HG02943 (cell line): ENCODE data around the gene DYNC1H1.

Experiments used
- ATAC-seq: cut with Tn5 transposase; IDR thresholded peaks from one replicate; pipeline ENCODE4 v1.9.1; 2021; ENCODE audit warnings: mild to moderate bottlenecking, low read depth, moderate library complexity; ENCODE audit not compliant: unreplicated experiment

Gene DYNC1H1

DNA sequence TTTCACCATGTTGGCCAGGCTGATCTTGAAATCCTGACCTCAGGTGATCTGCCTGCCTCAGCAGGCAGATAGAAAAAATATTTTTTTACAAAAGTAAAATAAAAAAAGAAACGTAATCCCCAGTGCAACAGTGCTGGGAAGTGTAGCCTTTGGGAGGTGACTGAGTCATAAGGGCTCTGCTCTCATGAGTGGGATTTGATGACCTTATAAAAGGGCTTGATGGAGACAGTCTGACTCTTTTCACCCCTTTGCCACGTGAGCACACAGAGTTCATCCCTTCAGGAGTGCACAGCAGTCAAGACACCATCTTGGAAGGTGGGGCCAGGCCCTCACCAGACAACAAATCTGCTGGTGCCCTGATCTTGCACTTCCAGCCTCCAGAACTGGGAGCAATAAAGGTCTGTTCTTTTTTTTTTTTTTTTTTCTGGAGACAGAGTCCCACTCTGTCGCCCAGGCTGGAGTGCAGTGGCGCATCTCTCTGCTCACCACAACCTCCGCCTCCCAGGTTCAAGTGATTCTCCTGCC lies 24.7 kb upstream of the DYNC1H1 start:
- ATAC-seq: no peak

- no peak for ATAC-seq
Observed at GRCh38 chr14:101944451-101944850, 19.9 kb upstream of the DYNC1H1 start.

DNA sequence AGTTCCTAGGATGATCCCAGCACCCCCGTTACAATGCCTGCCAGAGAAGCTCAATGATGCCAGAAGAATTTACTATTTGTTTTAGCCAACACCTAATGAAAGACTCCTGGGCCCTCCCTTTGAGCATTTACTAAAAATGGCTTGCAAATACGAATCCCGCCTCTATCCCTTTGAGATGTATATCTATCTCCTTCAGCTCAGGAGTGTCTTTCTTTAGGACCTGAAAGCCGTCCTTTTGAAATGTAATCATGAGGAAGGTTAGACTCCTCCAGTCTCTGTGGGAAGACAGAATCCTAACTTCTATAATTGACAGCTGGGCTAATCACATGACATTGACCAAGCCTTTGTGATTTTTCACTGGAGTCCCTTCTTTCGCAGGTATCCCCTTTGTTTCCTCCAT lies 19.2 kb upstream of the DYNC1H1 start:
- ATAC-seq: no peak

DNA sequence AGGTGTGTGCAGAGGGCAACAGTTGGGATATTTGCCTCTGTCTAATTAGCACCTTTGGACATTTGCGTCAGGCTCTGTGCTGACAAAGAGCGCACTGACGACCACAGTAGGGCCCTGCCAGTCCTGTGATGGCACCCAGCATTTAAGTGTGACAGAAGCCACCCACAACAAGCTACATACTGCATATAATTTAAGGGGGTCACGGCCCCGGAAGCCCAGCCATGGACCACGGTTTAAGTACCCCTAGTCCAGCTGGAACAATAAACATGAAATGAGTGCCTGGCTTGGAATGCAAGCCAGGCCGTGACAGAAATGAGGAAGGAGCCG lies 16.8 kb upstream of the DYNC1H1 start:
- peak; percentile 6 for ATAC-seq

- ATAC-seq: peak; percentile 98
Observed at GRCh38 chr14:101947904-101948665, 16.3 kb upstream of the DYNC1H1 start.

DNA sequence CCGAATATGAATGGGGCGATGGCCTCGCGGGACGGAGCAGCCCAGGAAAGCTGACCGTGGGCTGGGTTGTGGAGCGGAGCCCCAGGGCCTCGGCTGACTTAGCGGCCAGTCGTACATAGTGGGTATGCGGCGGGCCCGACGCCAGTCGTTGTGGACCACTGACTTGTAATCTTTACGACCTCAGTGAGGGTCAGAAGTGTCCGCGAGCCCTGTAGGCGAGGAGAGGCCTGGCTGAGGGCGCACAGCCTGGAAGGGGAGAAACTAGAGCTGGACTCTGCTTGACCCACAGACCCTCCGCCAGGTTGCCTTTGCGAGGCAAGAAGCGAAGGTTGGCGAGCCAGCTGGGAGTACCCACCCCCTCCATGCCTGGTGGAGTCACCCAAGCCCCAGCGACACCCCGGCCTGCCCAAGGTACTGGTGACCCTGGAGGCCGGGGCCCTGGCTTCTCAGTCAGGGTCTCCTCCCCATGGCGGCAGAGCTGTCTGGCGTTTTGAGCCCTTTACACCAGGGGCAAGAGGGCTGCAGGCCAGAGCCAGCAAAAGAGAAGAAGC lies 15.6 kb upstream of the DYNC1H1 start:
- no peak for ATAC-seq

DNA sequence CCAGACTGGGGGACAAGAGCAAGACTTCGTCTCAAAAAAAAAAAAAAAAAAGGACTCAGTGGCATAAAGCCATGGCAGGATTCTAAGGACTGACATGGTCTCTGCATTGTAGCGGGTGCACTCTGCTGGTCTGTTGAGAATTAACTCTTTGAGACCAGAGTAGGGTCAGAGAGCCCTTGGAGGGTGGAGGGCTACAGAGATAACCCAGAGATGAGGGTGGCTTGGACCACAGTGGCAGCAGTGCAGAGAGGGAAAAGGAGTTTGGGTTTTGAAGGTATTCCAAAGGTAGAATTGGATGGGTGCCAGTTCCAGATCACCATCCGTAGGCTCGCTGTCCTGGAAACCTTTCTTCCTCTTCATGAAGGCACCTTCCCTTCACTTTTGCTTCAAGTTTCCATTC lies 14.3 kb upstream of the DYNC1H1 start:
- ATAC-seq: no peak

GRCh38 chr14:101950516-101951215 lies 13.7 kb upstream of the DYNC1H1 start:
- no peak for ATAC-seq

DNA sequence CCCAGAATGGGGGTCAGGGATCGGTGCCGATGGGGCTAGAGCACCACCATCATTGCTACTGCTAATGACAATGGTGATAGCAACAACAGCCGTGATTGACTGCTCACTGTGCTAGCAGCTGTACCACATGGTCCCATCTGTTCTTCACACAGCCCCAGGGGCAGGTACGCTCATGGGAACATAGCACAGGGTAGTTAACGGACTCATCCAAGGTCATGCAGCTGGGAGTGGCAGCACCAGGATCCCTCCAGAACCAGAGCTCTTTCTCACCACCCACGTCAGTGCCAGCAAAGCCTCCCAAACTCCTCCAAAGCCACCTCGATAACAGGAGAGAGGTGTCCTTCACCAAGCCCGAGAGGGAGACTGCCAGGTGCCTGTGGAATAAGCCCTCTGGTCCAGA lies 11.2 kb upstream of the DYNC1H1 start:
- no peak for ATAC-seq

DNA sequence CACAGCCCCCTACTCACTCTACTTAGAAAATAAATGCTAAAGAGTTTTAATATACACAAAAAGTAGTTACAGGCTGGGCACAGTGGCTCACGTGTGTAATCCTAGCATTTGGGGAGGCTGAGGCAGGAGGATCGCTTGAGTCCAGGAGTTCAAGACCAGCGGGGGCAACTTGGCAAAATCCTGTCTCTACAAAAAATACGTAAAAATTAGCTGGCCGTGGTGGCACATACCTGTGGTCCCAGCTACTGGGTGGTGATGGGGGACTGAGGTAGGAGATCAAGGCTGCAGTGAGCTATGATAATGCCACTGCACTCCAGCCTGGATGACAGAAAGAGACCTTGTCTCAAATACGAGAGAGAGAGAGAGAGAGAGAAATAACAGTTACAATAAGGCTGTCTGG lies 9.9 kb upstream of the DYNC1H1 start:
- no peak for ATAC-seq

DNA sequence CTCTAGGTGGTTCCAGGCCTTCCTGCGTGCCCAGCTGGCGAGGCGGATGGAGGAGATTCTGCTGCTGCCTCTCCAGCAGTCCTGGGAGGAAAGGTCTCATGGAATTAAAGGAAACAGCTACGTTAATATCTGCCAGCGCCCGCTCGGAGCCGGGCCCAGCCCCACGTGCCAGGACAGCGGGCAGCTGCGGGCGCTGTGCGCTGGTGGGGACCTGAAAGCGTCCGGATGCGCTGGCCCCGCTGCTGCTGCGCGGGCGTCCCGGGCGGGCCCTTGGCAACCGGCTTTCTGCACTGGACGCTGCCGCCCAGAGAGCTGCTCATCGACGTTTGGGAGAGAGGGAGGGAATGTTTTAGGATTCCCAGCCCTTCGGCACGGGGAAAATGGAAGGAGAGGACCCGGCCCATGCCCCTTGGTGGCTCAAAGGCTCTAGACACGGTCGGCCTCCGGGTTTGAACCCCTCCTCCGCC lies 8.6 kb upstream of the DYNC1H1 start:
- no peak for ATAC-seq

GRCh38 chr14:101956179-101956885 lies 8.0 kb upstream of the DYNC1H1 start:
- no peak for ATAC-seq

DNA sequence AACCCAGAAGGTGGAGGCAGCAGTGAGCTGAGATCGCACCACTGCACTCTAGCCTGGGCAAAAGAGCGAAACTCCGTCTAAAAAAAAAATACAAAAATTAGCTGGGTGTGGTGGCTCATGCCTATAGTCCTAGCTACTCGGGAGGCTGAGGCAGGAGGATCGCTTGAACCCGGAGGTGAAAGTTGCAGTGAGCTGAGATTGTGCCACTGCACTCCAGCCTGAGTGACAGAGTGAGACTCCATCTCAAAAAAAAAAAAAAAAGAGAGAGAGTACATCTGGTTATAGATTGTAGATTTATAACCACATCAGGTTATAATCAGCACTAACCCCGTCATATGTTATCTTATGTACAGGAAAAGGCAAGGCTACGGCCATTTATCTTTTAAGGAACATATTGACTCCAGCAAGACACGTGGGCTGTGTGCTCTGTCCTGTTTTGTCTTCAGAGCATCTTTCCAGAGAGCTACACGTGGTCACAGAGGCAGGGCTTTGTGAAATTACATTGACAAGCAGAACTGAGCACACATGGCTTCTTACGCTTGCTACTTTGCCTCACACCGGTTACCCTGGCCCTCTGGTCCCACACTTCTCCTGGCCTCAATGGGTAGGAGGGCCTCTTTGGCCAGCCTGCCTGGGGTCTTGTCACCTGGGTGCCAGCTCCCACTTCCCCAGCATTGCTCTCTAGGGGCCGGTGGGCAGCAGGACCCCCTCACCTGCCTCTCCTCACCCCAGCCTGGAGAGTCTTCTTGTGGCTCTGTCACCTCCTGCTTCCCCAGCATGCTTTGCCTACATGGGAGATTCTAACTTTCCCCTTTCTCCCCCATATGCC lies 6.8 kb upstream of the DYNC1H1 start:
- no peak for ATAC-seq

DNA sequence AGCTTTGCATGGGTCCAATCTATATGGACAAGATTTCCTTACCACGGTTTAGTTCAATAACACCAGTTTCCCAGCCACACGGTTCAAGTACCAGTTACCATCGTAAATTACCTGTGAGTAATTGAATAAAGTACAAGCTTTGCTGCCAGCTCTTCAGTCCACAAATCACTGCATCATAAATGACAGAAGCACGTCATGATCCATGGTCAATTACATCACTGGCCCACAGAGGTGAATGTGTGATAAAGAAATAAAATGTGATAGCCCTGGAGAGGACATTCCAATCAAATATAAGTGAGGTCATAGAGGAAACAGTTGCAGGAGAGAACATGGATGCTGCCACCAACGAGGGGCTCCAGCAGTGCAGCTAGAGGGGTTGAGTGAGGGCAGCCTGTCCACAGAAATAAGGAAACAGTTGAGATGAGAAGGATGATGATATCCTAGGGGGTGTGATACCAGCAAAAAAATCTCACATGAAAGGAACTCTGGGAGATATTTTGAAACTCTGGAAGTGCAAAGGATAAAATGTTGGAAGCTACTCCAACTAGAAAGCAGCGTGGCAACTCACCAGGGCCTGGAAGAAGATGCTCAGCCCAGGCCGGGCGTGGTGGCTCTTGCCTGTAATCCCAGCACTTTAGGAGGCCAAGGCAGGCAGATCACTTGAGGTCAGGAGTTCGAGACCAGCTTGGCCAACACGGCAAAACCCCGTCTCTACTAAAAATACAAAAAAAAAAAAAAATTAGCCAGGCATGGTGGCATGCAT lies 5.8 kb upstream of the DYNC1H1 start:
- no peak for ATAC-seq

DNA sequence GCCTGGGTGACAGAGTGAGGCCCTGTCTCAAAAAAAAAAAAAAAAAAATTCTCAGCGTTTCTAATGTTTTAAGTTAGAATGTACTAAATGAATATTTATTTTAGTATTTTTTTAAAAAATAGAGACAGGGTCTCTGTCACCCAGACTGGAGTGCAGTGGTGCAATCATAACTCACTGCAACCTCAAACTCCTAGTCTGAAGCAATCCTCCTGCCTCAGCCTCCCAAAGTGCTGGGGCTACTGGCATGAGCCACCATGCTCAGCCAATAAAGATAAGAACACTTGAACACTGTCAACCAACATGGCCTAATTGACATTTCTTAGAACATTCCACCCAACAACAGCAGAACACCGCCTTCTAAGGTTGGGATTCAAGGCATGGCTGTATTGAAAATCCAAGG lies 5.1 kb upstream of the DYNC1H1 start:
- no peak for ATAC-seq

DNA sequence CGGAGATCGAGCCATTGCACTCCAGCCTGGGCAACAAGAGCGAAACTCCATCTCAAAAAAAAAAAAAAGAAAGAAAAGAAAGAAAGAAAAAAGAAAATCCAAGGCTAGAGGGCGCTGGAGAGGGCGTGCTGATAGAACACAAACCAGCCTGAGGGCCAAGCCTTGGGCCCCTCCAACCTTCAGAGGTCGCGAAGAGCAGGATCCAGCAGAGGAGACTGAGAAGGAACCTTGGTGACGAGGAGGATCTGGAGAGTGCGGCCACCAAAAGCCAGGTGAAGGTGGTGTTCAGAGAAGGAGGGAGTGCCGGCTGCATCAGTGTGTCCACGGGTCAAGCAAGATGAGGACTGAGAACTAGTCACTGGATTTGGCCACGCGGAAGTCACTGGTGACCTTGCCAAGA lies 4.1 kb upstream of the DYNC1H1 start:
- no peak for ATAC-seq

GRCh38 chr14:101961011-101961721 lies 3.2 kb upstream of the DYNC1H1 start:
- ATAC-seq: no peak

- ATAC-seq: no peak
Observed at GRCh38 chr14:101961746-101962502, 2.4 kb upstream of the DYNC1H1 start.
